ENCODE results near the gene PANK4.
A peak's percentile ranks its signal among the peaks of the same experiment; 100 is the strongest.
"Not testable (repeated sequence)": the region's sequence is repeated elsewhere in the genome, so short reads cannot be mapped to it uniquely, and the experiment has no call there.

The PANK4 gene

DNA sequence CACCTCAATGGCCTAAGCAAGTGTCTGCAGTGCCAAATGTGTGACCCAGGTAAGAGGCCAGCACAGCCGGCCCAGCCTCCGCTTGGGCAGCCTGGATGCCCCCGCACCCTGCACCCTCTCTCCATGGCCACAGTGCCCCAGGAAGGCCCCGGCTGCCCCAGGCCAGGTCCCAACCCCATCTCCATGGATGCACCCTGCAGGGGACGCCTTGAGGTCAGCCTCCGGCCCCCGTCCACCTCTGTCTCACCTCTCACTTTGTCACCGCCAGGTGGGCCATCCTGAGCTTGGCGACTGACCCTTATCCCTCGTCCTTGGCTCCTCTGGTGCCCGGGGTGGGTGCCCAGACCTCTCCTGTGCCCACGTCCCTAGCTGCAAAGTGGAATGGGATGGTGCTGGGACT is 32.0 kb upstream of the PANK4 start:
- no peak for DNase-seq

DNA sequence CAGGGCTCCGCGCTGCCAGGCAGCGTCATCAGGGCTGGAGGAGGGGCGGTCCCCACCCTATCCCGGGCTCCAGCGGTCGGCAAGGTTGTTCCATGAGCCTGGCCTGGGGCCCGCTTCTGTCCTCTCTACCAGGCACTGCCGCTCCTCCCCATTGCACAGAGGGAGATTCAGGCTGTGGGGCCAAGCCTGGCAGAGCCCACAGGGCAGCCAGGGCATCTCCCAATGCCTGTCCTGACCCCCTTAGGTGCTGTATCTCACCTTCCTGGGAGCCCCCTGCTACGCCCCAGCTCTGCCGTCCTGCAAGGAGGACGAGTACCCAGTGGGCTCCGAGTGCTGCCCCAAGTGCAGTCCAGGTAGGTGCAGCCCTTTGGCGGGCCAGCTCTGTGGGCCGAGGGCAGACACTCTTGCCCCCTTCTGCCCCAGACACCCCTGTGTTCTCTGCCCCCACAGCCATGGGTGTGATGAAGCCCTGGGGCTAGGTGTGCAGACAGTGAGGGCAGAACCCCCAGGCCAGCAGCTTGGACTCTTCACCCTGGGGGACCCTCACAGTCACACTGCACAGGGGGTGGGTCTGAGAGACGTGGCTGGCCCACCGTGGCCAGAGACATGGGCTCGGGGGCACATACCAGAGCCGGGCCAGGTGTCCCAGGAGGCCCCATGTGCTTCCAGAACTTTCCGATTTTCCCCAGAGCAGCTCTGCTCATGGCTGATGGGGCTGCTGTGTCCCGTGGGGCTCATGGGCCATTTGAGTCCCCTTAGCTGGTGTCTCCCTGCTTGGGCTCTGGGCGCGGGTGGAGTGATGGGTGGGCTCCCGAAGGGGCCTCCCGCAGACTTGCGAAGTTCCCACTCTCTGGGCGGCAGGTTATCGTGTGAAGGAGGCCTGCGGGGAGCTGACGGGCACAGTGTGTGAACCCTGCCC is 31.3 kb upstream of the PANK4 start:
- DNase-seq: no peak

DNA sequence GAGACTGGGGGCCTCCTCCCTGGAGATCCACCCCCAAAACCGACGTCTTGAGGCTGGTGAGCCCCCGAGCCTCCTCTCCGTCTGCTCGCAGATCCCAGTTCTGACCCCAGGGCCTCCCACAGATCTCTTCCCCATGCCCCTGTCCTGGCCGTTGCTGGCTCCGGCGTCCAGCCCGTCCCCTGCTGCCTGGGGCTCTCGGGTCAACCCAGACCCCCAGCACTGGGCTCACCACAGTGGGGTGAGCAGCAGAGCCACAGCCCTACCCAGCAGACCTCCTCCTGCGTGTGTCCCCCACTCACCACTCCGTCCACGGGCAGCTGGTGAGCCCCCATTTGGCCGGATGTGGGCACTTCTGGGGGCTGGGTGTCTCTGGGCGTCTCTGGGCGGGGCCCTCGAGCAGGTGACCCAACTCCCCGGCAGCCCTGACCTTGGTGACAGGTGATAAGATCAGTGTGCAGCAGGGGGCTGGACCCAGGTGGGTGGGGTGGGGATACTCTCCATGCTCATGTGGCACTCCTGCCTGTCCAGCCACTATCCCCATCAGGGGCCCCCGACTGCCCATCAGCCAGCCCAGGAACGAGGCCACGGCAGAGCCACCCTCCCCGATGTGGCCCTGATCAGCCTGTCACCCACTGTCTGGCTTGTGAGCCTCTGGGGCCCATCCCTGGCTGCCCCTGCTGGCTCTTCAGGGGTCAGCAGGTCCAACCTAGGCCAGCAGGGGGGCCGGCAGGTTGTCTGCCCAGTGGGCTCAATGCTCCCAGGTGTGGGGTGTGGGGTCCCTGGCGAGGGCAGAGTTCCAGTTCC is 30.5 kb upstream of the PANK4 start:
- DNase-seq: no peak

DNA sequence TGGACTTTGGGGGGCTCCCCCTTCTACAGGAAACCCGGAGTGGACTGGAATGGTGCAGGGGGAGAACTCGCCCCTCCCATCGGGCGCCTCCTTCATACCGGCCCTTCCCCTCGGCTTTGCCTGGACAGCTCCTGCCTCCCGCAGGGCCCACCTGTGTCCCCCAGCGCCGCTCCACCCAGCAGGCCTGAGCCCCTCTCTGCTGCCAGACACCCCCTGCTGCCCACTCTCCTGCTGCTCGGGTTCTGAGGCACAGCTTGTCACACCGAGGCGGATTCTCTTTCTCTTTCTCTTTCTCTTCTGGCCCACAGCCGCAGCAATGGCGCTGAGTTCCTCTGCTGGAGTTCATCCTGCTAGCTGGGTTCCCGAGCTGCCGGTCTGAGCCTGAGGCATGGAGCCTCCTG is 29.9 kb upstream of the PANK4 start, which contains the start of gene TNFRSF14:
Gene TNFRSF14 (plus strand): TSS at position 95 of the 401 bp plus-strand sequence. CDS start 294 bp downstream, at position 389.
- peak; percentile 5 for DNase-seq

DNA sequence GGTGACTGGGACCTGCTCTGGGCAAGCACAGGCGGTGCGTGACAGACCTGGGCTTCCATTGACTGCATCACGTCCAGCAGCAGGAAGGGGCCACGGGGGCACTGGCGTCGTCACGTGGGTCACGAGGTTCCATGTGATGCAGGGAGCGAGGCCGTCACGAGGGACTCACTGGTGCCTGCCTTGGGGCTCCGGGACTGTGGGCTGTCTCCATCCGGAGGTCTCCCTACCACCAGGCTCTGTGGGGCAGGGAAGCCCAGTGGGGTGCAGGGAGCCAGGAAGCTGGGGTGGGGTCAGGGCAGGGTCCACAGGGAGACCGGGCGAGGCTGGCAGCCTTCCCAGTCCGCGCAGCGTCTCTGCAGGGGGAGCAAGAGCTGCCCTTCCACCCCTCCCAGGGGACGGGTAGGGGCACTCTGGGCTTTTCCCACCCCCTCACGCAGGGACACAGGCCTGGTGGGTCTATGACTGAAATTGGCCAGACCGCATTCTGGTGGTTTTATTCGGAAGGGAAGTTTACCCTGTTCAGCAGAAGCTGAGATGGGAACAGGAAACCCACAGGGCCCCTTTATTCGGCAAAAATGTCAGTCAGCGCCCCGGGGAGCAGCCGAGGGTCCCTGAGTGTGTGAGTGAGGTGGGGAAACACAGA is 29.4 kb upstream of the PANK4 start:
- peak; percentile 12 for DNase-seq

DNA sequence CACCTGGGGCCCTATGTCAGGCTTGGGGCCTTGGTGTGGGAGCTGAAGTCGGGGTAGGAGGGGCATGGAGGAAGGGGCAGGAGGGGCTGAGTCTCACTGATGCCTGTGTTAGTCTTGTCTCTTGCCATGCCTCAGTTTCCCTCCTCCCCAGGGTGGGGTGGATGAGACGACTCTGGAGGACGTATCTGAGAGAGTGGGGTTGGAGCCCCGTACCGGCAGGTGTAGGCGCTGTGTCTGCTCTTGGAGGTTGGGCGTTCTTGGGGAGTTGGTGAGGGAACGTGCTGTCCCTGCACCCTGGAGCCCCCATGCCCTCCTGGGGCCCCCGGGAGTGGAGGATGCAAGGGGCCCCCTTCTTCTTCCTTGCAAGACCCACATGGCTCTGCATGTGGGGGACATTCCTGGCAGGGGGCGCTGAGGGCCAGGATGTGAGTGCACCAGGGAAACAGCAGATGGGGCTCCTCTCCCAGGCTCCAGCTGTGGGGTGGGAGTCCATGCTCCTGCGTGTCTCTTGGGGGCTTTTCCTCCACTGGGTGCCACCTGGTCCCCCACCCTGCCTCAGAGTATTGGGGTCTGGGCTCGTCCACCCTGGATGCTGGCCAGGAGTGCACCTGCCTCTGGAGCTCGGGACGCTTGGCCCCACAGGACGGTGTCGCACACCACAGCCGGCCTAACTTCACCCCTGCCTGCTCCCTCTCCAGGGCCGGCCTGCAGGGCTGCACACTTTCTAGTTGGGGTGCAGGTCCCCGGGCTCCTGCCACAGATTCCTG is 28.4 kb upstream of the PANK4 start:
- DNase-seq: no peak

DNA sequence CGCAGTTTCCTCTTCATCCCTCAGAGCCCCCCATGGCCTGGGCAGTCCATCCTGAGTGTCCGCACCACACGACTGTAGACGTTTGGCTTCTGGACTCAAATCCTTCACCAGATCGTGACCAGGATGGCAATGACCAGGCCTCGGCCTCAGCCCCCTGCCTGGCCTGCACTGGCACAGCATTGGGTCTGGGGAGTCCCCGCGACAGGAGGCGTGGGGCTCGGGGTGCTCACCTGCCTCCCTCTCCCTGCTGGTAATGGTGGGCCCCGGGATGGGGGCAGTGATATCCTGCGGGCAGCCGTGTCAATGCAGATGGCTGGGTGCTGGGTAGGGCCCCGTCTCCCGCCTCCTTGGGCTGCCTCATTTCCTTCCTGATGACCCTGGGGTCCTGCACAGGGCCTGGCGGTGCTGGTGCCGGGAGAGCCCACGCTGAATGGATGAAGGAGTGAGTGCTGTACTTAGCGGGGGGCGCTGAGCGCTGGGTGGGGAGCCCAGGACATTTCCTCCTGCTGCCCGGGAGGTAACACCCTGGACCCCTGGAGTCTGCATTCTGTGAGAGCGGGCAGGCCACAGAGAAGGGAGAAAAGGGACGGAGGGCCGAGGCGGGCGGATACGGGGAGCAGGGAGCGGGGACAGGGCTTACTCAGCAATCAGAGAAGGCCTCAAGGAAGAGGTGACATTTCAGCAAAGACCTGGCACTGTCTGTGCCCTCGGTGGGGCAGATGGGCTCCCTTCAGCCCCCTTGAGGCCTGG is 27.6 kb upstream of the PANK4 start:
- DNase-seq: no peak

DNA sequence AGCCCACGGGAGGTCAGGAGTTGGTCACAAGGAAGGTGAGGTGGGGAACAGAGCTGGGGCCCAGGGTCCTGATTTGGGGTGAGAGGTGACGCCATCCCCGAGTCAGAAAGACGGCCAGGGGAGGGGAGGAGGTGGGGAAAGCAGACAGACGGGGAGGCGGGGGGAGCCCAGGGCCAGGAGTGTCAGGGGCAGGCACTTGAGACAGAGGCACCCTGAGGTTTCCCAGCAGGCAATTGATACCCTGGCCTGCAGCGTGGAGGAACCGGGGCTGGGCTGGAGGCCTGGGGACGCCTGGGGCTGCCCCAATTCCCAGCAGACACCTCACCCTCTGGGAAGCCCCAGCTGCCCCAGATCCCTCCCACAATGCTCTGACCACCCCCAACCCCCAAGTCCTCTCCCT is 26.7 kb upstream of the PANK4 start:
- not testable (repeated sequence) for DNase-seq

DNA sequence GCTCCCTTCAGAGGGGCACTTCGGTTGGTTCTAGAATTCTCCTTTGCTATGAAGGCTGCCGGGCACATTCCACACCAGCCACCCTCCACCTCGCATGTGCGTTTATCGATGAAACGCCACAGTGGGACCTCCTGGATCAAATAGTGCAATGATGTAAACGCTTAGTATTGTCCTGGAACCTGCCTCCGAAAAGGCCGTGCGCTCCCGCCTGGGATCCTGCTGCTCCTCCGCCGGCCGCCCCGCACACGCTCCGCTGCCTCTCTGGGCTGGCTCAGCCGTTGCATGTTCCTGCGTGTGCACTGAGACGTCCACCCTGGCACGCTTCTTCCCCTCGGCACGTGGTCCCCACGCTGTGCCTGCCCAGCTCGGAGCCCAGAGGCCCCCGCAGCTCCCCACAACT is 25.8 kb upstream of the PANK4 start:
- DNase-seq: no peak

DNA sequence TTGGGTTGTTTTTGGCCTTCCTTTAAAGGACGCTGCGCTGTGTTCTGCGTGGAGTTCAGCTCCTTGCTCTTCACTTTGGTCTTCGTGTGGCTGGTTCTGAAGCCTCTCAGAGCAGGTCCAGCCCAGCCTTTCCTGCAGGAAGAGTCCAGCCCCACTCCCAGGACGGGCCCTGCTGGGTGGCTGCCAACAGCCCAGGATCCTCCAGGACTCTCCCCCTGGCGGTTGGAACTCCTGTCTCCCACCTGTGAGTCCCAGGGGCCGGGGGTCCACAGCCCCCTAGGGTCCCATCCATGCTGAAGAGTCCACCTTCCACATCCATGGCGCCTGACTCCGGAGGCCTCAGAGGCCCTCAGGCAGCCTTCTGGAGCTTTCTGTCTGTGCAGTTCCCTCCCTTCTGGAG is 25.1 kb upstream of the PANK4 start:
- DNase-seq: not testable (repeated sequence)

DNA sequence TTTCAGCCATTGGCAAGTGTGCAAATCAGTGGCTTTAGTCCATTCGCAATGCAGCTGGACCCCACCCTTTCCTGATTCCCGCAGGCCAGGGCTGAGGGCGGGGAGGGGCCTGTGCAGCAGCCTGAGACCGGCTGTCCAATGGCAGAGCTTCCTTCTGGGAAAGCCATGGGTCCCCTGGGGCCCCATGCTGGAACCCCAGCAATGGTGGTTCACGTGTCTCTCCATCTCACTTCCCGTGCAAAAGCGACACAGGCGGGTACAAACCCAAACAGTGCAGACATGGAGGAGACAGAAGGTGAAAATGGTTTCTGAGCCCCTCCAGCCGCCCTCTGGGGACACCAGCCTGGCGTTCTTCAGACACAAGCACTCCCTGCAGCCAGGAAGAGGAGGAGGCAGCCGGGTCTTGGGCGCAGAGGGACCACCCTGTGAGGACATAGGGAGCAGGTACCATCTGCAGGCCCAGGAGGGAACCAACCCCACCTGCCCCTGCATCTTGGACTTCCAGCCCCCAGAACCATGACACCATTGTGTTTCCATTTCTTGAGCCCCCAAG is 24.0 kb upstream of the PANK4 start:
- not testable (repeated sequence) for DNase-seq

DNA sequence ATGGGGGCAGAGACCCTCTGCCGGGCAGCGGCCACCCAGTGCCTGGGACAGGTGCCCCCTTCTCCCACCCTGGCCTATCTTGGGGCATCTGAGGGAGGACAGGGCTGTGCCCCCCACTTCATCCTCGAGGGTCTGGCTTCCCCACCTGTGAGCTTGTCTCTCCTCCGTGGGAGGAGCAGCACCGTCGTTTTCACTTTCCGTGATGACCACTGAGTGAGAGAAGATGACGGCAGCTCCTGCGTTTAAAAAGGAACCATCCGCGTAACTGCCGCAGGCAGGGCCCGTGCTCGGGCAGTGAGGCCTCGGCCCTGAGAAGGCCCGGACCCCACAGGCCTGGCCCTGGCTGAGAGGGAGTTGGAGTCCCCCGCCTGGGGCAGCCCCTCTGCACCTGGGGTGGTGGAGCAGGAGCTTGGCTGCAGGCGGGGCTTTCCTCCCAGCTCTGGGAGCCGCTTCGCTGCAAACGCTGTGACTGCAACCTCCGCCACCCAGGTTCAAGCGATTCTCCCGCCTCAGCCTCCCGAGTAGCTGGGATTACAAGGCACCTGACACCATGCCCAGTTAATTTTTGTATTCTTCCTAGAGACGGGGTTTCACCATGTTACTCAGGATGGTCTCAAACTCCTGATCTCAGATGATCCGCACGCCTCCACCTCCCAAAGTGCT is 23.1 kb upstream of the PANK4 start:
- not testable (repeated sequence) for DNase-seq

DNA sequence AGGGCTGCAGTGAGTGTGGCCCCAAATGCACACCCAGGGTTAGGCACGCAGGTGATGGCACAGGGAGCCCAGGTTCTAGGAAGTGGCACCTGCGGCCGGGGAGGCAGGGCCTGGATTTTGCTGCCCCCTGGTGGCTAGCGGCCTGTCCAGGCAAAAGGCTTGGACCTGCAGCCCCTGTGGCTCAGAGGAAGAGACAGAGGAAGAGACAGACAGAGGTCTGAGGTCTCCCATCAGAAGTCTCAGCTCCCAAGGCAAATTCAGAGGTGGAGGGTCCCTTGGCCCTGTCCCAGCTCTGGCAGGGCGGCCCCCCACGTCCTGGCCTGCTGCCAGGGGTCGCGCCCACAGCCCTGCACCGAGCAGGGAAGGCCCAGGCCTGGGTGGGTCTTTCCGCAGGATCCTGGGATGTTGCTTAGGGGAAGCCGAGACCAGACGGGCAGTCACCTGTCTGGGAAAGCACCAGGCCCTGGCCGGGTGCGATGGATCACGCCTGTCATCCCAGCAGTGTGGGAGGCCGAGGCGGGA is 21.7 kb upstream of the PANK4 start:
- DNase-seq: peak; percentile 70

DNA sequence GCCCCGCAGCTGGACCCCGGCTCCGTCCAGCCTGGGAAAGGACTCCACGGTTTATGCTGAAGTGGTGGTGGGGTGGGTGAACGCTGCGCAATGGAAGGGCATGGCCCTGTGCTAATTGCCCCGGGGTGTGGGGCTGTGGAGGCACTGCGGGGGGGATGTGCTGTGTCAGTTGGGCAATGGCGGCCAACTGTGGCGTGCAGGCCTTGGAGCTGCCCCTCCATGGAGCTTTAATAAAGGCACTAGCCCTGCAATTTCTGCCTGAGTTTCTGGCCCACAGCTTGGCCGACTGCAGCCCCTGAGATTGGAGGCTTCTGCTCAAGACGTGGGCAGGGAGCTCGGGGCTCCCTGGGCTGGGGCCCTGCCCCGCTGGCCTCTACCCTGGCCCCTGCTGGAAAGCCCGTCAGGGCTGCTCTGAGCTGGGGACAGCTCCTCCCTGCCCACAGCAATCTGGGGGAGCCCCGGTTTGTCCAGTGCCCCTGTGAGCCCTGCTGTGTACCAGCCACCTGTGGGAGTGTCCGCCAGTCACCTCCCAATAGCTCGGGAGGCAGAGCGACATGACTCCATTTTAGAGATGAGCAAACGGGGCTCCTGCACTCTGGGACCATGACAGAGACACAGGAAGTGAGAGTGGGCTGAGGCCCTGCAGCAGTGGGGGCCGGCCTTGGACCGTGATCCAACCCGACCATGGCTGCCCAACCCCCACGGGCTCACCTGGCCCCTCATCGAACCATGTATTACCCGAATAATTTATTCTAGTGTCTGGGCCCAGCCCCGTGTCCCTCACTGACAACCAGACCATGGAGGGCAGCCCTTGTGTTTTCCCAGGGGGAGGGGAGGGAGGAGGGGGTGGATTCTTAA is 21.0 kb upstream of the PANK4 start:
- no peak for DNase-seq

DNA sequence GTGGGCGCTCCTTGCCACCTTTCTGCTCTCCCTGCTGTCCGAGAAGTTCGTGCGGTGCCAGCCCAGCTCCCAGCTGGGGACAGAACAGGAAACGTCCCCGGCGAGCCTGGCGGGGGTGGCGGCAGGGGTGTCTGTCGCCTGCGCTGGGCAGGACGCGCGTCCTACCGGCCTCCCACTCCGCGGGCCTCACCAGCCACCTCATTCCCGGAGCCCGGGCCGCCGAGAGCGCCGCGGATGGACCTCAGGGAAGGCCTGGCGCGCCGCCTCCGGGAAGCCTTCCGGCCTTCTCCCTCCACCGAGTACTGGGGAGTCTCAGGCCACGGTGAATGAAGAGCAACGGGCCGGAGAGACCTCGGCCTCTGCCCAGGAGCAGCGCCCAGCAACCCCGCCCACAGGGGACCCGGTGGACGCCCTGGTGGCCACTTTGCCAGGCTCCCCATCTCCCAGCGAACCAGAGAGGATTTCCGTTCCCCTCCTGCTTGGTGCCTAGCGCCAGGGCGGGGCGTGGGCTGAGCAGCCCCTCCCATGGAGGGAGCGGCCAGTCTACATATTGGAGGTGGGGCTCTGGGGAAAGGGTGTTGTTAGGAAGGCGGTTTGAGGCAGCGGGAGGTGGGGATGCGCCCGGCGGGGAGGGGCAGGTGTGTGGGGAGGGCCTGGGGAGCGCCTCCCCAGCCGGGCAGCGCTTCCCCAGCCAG is 20.3 kb upstream of the PANK4 start:
- DNase-seq: peak; percentile 51

DNA sequence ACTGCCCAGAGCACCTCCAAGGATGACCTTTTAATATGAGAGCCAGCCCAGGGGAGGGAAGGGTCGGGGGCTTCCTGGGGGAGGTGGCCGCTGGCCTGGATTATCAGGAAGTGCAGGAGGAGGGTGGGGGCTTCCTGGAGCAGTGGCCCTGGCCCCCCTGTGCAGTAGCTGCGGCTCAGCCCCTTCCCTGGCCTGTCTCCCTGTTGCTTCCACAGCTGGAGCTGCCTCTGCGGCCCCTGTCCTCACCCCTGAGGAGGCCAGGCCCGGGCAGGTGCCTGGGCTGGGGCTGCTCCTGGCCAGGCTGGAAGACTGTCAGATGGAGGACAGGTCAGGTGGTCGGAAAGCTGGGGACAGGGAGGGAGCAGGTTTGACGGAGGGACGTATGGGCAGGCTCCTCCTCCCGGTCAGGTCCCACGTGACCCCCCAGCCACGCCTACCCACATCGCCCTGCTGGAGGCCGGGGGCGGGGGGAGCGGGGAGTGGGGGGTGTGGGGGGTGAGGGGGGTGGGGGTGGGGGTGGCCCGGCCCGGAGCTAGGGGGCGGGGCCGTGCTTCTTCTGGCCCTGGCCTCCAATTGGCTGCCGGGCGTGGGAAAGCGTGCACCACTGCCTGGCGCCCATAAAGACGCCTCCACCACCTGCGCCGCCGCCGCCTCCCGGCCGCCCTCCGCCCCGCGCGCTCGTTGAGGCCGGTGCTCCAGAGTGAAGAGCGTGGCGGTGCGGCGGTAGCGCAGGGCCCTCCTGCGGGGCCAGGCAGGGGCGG is 19.5 kb upstream of the PANK4 start:
- DNase-seq: peak; percentile 82

DNA sequence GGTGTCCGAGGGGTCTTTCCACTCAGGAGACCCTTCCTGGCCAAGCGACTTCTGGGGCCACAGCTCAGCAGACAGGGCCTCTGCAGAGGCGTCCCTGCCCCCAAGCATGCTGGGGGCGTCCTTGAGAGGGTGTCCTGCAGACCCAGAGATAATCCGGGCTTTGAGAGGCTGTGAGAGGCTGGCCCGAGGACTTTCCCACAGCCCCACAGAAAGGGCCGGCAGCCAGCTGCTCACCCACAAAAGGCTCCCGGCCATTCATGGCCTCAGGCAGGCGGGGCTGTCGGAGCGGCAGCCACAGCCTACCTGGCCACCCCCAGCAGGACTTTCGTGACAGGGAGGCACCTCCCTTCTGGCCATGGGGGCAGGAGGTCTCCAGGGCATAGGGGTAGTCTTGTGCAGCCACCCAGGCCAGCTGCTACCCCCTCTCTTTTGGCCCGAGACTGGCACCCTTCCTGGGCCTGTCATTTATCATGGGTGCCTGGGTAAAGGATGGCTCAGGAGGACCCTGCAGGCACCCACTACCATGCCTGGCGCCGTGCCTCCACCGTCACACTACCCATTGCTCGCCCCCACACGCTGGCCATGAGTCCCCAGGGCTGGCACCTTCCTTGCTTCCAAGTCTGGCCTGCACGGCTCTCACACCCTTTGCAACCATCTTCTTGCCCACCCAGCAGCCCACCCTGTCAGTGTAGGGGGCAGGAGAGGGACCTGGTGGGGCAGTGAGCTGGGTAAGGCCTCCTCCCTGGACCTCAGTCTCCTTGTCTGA is 18.7 kb upstream of the PANK4 start:
- DNase-seq: no peak

All from NCI-H2029 (cell line).